HEK293T (cell line): ENCODE measurements around the gene TP53TG3E.
"Not testable (repeated sequence)": the region's sequence is repeated elsewhere in the genome, so short reads cannot be mapped to it uniquely, and the experiment has no call there.

ENCODE experiments used
- CTCF ChIA-PET: fragments of 350-600 bp; formaldehyde crosslinking; extraction: SDS; loops from one replicate; lab custom pipeline; 2021; ENCODE audit warnings: antibody characterized with exemption, inconsistent platforms; lab: Yijun Ruan, JAX
- POLR2A ChIA-PET: fragments of 350-600 bp; formaldehyde crosslinking; extraction: SDS; loops from one replicate; lab custom pipeline; 2020; ENCODE audit warnings: antibody characterized with exemption, inconsistent platforms; lab: Yijun Ruan, JAX
- DNase-seq: peaks from one replicate; pipeline ENCODE4 v3.0.0; 2012; ENCODE audit warnings: mixed read lengths; ENCODE audit errors: extremely low spot score

Gene TP53TG3E, protein sequence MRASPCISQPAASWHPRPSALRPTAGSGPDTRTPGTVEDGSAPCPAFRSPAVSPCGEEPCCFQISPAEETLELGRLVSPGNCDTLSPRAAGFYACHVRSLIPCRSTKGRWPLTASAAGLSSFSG

DNA sequence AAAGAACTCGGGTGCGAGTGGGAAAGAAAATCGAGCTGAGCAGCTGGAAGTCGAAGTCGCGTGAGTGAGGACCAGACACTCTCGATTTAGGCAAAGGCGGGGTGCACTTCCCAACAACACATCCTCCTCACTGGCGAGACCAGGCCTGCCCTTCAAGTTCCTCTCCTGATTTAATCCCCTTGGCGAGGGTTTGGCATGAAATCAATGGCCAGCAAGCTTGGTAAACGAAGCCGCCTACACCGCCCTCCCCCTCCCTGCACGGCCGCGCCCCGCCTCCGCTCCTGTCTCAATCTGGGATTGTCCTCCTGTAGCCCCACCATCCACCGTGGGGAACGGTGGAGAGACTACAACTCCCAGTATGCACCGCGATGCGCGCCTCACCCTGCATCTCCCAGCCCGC lies at the start of gene TP53TG3E:
TP53TG3E (plus strand) TSS at position 301 of the 400 bp plus-strand sequence; CDS start at position 369, 68 bp downstream.
- POLR2A ChIA-PET, DNase-seq, CTCF ChIA-PET: not testable (repeated sequence)

- DNase-seq, CTCF ChIA-PET, POLR2A ChIA-PET: not testable (repeated sequence)
Measured at GRCh38 chr16:33336226-33337012, 32.3 kb downstream of the TP53TG3E start.

- DNase-seq, CTCF ChIA-PET, POLR2A ChIA-PET: not testable (repeated sequence)
Measured at GRCh38 chr16:33337627-33338542, 33.8 kb downstream of the TP53TG3E start.

DNA sequence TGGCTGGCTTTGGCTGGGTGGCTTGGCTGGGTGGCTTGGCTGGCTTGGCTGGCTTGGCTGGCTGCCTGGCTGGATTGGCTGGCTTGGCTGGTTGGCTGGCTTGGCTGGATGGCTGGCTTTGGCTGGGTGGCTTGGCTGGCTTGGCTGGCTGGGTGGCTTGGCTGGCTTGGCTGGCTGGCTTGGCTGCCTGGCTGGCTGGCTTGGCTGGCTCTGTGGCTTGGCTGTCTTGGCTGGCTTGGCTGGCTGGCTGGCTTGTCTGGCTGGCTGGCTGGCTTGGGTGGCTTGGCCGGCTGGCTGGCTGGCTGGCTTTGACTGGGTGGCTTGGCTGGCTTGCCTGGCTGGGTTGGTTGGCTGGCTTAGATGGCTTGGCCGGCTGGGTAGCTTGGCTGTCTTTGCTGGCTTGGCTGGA lies 34.4 kb downstream of the TP53TG3E start:
- POLR2A ChIA-PET, DNase-seq, CTCF ChIA-PET: not testable (repeated sequence)

DNA sequence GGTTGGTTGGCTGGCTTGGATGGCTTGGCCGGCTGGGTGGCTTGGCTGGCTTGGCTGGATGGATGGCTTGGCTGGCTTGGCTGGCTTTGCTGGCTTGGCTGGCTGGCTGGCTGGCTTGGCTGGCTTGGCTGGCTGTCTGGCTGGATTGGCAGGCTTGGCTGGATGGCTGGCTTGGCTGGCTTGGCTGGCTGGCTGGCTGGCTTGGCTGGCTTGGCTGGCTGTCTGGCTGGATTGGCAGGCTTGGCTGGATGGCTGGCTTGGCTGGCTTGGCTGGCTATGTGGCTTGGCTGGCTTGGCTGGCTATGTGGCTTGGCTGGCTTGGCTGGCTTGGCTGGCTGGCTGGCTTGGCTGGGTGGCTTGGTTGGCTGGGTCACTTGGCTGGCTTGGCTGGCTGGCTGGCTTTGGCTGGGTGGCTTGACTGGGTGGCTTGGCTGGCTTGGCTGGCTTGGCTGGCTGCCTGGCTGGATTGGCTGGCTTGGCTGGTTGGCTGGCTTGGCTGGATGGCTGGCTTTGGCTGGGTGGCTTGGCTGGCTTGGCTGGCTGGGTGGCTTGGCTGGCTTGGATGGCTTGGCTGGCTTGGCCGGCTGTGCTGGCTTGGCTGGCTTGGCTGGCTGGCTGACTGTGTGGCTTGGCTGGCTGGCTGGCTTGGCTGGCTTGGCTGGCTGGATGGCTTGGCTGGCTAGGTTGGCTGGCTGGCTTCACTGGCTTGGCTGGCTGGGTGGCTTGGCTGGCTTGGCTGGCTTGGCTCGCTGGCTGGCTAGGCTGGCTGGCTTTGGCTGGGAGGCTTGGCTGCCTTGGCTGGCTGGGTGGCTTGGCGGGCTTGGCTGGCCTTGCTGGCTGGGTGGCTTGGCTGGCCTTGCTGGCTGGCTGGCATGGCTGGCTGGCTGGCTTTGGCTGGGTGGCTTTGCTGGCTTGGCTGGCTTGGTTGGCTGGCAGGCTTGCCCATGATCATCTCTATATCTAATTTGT lies 35.3 kb downstream of the TP53TG3E start:
- CTCF ChIA-PET, POLR2A ChIA-PET, DNase-seq: not testable (repeated sequence)
